C4-2B (cell line): Measurements from ENCODE around the gene CIC.

Source experiments
- ZFX ChIP-seq: fragments of 450-650 bp; IDR thresholded peaks from 2 replicates; pipeline ENCODE4 v1.6.1; 2017
- TF ChIP-seq, protein P1 (sequence below): fragments of 450-650 bp; conservative IDR thresholded peaks from 2 replicates; pipeline ENCODE4 v1.5.1; 2017; ENCODE audit warnings: mild to moderate bottlenecking

DNA sequence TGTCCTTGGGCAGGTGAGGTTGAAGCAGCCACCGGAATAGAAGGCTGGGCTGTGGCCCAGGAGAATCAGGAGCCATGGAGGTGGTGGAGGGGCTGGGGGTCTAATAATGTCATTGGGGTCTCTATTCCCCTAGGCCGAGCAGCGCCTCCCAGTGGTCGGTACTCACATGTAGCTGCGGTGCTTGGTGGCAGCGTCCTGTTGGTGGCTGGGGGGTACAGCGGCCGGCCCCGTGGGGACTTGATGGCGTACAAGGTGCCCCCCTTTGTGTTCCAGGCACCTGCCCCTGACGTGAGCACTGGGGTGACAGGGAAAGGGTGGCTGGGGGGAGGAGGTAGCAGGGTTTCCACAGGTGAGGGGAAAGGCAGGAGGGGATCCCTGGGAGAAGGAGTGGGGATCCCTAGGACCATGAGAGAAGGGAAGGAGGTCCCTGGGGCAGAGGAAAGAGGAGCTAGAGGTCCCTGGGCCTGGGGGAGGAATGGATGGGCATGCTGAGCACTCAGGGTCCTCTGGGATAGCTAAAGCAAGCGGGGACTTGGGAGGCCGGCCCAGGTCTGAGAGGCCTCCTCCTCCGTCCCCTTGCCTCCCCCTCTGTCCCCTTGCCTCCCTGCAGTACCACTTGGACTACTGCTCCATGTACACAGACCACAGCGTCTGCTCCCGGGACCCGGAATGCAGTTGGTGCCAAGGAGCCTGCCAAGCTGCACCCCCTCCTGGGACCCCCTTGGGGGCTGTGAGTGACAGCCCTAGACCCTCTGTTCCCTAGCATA is 74.5 kb downstream of the CIC start:
- TF ChIP-seq, protein P1, sequence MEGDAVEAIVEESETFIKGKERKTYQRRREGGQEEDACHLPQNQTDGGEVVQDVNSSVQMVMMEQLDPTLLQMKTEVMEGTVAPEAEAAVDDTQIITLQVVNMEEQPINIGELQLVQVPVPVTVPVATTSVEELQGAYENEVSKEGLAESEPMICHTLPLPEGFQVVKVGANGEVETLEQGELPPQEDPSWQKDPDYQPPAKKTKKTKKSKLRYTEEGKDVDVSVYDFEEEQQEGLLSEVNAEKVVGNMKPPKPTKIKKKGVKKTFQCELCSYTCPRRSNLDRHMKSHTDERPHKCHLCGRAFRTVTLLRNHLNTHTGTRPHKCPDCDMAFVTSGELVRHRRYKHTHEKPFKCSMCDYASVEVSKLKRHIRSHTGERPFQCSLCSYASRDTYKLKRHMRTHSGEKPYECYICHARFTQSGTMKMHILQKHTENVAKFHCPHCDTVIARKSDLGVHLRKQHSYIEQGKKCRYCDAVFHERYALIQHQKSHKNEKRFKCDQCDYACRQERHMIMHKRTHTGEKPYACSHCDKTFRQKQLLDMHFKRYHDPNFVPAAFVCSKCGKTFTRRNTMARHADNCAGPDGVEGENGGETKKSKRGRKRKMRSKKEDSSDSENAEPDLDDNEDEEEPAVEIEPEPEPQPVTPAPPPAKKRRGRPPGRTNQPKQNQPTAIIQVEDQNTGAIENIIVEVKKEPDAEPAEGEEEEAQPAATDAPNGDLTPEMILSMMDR = no peak
- no peak for TF ChIP-seq ZFX
